Activated CD4-positive, alpha-beta T cell treated with anti-CD3 and anti-CD28 coated beads for 24 hours (primary cell): ENCODE data around the gene TP53BP2.

Experiments
- DNase-seq, 2 donors: peaks; one replicate each; pipeline ENCODE4 v3.0.0-alpha.2; 2020; ENCODE audit warnings: low read depth in 2 of 2

TP53BP2 gene

DNA sequence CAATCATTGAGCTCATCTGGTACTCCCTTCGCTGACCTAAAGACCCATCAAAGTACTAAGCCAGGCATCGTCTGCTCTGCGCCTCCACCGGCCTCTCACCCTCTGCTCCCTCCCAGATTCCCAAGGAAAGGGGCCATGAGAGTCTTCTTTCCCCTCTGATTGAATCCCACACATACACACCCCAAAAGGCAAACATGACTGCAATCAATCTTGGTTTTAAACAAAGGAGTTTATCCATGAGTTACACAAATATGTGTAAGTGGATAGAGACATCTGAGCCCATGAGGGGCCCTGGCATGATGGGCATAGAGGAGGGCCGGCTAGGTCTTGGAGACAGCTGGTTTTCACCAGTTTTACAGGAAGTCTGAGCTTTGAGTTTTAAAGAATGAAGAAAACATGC, 82.5 kb downstream of the TP53BP2 start:
- no peak for DNase-seq

DNA sequence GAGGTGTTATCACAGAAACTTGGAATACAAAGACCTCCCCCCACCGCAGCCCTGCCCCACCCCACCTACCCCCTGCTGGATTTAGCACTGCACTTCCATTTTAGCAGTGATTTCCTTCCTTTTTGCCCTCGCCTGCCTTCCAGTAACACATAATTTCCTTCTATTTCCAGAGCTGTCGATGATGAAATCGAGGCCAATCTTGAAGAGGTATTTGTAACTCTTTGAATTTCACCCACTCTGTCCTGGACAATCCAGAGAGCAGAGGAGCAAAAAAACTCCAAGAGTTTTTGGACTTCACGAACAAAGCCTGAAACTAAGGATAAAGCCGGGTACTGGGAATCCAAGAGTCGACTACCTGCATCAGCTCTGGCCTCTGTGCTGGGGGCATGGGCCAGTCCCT, 84.3 kb downstream of the TP53BP2 start:
- no peak for DNase-seq

DNA sequence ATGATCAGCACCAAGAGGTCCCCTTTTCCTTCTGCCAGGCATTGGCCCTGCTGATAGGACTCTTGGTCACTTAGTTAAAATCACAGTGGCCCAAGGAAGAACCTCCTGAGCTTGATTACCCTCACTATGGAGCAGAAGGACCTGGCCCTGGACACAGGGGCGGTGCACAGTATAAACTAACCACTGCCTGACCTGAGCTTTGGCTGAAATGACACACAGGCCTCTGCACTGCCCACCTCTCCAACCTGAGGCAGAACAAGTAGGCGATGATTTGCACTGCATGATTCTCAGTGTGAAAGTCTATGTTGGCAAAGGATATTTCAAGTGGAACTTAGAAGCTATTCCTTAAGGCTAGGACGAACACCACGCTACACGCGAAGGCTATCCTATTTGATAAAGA, 84.9 kb downstream of the TP53BP2 start:
- DNase-seq = no peak

DNA sequence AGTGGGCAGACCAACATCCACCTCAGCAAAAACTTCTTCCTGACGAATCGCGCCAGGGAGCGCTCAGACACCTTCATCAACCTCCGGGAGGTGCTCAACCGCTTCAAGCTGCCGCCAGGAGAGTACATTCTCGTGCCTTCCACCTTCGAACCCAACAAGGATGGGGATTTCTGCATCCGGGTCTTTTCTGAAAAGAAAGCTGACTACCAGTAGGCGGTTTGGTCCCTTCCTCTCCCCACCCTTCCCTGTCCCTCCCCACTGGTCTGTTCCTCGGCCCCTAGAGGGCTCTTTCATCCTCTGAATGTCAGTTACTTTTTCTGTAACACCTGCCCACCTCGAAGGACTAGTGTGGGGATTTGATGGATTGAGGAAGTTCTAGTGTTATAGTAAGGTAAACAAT, 86.5 kb downstream of the TP53BP2 start:
- no peak for DNase-seq

DNA sequence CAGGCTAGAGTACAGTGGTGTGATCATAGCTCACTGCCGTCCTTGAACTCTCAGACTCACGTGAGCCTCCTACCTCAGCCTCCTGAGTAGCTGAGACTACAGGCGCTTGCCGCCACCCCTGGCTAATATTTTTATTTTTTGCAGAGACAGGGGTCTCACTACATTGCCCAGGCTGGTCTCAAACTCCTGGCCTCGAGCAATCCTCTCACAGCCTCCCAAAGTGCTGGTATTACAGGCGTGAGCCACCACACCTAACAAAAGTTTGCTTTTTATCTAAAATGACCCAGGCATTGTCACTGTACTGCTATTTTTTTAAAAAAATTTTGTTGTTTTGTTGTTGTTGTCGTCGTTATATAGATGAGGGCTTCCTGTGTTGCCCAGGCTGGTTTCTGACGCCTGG, 87.0 kb downstream of the TP53BP2 start:
- no peak for DNase-seq

DNA sequence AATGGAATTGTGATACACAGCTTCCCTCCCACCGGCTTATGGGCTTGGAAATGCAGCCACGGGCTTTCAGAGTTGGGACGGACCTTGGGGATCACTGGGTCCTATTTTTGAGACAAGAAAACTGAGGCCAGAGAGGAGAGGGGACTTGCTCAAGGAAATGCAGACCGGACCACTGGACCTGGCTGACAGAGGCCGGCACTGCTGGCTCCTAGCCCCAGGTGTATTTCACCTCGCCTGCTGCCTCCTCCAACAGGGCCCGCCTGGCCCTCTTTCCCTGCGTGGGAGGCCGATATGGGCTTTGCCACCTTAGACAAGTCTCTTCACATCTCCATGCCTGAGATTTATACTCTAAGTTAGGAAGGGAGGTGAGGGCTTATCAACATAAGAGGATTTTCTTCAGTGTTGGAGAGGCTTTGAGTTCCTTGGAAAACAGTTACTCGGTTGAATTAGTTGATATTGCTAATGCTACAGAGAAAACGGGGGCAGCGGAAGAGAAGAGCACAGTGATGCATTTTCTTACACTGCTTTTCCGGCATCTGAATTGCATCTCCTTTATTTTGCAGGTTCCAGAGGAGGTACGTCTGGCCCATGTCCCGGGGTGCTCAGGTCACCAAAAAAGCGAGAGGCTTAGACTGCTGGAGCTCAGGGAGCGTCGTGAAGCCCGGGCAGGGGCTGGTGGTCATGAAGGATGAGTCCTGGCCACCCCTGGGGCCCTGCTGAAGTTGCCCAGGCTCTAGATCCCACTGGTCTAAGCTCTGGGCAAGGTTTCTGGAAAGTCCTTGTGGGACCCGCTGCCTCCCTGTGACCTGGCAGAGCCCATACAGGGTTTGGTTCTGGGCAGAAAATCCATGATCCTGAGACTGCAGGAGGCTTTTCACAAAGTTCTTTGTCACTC, 88.7 kb downstream of the TP53BP2 start:
- DNase-seq = no peak

DNA sequence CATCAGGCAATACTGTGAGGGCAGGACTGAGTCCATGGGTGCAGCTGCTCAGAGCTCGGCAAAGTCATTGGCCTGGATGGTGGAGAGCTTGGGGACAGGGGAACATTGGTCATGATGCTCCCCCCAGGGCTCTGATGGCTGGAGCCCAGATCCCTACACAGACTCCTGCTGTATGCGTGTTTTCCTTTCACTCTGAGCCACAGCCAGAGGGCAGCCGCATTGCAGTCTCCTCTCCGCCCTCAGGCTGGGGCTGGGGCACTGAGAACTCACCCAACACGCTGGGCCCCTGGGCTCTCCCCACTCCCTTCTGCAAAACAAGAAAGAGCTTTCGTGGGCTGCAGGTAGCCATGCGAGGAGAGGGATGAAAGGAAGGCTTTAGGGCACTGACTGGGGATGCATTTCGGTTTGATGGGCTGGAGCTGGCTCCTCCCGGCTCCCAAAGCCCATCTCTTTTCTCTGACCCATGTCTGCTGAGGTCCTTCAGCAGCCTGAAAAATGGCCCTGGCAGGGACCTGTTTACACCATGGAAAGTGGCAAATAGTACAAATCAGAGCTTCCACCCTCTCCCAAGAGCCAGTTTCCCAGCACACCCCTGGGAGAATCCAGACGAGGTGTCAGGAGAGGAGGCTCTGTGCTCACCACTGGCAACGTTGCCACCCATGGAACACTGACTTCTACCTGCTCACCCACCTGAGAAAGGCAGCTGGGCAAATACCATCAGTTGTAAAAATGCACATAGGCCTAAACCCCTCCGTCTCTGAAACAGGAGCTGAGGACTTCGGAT, 89.6 kb downstream of the TP53BP2 start:
- DNase-seq = no peak

DNA sequence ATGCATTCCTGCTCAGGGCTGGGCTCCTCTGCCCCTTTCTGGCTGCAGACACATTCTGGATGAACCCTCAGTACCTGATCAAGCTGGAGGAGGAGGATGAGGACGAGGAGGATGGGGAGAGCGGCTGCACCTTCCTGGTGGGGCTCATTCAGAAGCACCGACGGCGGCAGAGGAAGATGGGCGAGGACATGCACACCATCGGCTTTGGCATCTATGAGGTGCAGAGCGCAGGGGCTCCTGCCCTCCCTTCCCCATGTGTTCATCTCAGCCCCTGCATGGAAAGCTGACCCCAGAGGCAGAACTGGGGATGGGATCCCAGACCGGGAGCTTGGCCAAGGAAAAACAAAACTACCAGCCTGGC, 90.3 kb downstream of the TP53BP2 start:
- DNase-seq = no peak

DNA sequence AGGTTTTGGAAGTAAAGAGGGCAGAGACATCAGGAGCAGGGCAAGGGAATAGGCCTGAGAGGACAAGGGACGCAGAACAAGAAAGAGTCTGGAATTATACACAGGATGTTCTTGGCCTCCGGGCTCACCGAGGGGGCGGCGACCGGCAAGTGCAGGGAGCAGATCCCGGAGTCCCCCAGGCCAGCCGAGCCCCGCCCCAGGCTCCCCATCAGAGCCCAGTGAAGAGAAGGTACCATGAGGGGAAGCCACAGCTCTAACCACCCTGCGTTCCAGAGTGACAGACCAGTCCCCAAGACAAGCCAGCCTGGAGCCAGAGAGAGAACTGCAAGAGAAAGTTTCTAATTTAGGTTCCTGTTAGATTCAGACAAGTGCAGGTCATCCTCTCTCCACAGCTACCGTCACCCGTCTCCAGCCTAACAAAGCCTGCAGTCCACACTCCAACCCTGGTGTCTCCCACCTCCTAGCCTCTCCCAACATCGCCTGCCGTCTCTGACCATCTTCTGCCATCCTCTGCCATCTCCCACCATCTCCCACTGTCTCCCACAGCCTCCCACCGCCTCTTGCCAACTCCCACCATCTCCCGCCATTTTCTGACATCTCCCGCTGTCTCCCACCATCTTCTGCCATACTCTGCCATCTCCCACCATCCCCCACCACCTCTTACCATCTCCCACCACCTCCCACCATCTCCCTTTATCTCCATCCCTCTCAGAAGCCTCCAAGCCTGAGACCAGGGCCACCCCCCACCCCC, 90.9 kb downstream of the TP53BP2 start:
- no peak for DNase-seq

DNA sequence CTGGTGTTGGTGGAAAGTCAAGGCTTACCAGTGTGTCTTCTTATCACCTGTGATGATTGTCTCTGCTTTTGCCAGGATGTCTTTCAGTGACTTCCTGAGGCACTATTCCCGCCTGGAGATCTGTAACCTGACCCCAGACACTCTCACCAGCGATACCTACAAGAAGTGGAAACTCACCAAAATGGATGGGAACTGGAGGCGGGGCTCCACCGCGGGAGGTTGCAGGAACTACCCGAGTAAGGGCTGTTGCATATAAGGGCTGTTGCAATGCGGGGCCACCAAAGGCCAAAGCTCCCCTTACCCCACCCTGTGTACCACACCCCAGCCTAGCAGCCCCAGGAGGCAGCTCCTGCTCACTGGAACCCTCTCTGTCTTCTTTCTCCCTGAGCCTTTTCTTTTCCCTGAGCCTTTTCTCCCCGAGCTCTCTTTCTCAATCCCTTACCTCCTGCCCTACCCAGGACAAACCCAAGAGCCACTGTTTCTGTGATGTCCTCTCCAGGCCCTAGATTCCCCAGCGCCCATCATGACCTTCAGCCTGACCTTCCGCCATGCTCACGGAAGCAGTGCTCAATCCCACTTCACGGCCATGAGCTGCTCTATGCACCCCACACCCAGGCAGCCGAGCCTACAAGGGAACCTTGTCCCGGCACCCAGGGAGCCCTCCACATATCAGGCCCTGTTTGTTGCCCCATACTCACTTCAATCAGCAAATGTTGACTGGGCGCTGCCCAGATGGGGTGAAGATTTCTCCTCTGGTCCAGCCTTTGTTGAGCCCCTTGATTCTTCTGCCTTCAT, 92.8 kb downstream of the TP53BP2 start:
- no peak for DNase-seq

DNA sequence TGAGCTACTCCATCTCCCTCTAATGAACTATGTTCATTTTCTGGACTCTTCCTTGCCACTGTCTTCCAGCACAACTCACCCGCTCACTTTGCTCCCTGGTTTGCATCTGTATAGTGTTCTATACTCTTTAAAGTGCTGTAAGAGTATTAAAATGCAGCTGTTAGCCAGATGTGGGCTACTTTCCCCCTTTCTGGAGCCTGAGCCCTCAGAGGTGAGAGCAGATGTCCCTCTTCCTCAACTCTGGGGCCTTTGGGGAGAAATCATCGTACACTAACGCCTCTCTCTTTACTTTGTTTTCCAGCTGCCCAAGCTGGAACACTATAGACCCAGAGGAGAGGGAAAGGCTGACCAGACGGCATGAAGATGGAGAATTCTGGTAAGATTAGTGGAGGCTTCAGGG, 94.1 kb downstream of the TP53BP2 start:
- no peak for DNase-seq

DNA sequence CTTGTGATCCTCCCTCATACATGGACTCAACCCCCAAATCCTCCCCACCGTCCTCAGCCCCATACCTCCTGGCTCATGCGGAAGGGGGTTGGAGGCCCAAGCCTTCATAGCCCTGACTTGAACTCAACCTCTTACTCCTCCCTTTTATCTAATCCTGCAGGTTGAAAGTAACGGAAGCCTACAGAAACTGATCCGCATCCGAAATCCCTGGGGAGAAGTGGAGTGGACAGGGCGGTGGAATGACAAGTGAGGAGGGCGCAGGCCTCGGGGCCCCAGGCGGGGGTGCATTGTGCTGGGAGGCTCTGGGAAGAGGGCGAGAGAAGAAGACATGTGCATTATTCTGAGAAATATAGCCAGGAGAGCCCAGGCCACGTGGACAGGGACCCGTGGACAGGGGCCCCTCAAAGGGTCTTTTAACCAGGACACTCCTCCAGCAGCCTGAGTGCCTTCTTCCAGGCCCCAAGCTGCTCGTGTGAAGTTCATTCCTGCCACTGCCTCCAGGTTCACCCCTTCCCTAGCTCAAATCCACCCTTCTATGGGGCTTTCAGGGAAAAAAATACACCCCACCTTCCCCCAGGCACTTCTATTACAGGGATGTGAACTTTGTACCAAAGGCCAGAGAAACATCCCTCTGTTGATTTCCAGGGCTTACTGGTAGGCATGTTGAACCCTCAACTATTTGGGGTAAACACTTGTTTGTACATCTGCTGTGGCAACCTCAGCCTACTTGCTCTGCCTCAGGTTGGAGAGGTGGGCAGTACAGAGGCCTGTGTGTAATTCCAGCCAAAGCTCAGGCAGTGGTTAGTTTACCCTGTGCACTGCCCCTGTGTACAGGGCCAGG, 94.8 kb downstream of the TP53BP2 start:
- DNase-seq = no peak

DNA sequence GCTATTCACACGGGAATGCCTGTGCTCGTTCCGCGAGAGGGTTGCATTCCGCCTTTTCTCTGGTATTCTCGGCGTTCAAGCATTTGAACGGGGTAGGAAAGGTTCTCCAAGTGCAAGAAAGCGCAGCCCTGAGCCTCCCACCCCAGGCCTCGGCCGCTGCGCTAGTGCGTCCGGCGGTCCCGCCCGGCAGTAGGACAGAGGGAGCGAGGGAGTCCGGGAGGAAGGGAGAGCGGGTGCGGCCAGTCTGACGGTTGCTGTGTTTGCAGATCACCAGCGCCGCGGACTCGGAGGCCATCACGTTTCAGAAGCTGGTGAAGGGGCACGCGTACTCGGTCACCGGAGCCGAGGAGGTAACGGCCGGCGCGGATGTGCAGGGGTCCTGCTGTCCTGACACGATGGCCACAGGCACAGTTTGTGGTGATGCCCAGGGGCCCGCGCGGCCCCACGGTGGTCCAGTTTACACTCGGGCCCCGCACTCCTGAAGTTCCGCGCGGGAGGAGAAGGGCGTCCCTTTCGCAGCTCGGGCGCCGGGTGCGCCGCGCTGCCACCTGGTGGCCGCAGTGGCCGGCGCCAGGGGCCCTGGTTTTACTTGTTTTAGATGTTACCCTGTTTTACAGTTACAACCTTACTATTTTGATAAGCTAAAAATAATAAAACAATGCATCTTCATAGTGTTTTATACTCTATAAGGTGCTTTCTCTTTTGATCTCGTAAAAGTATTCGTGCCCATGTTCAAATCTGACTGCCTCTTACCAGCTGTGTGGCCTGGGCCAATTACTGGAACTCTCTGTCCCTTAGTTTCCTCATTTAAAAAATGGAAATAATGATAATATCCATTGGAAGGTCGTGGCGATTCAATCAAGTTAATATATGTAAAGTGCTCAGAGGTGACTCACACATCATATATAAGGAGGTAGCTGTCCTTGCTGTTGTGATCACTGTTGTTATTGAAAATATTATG, 96.7 kb downstream of the TP53BP2 start:
- DNase-seq = peak; percentile 35 to 42

DNA sequence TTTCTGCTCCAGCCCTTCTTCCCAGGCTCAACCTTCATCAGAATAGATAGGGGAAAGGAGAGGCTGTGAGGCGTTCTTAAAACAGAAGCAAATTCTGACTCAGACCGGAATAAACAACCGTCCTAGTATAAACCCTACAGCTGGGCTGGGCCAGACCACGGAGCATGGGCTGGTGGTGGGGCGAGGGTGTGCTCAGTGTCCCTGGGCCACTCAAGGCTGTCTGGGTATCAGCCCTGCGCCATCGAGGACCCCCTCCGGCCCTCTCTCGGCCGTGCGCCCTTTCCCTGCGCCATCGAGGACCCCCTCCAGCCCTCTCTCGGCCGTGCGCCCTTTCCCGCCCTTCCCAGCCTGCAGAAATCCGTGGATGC, 97.4 kb downstream of the TP53BP2 start:
- DNase-seq = no peak

DNA sequence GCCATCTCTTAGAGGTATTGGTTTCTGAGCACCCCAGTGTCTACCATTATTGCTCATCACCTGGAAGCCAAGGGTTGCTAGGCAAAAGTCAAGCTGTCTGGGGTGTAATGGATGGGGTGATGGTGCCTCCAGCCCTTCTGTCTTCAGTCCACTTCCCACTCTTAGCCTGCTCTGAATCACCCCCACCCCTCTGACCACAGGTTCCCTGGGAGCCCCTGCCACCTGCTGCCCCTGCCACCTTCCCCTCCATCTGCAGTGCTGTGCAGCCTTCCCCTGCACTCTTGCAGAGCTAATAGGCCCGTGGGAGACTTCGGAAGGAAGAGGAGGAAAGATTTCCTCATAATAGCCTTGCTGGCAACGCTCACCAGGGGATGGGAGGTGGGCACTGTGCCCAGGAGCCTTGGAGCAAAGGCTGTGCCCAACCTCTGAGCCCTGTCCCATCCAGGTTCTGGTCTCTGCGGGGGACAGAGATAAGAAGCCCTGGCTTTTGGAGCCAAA, 97.9 kb downstream of the TP53BP2 start:
- no peak for DNase-seq

DNA sequence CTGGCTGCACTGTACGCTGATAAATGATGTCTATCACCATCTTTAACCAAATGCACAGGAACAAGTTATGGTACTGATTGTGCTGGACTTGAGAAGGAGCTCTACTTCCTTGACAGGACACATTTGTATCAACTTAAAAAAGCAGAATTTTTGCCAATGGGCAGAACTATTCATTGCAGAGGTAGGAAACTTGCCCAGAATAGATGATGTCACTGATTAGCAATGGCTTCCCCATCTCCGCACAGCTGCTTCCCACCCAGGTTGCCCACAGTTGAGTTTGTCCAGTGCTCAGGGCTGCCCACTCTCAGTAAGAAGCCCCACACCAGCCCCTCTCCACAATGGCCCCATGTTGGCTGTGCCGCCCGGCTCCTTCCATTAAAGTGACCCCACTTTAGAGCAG, 100.0 kb downstream of the TP53BP2 start:
- no peak for DNase-seq

DNA sequence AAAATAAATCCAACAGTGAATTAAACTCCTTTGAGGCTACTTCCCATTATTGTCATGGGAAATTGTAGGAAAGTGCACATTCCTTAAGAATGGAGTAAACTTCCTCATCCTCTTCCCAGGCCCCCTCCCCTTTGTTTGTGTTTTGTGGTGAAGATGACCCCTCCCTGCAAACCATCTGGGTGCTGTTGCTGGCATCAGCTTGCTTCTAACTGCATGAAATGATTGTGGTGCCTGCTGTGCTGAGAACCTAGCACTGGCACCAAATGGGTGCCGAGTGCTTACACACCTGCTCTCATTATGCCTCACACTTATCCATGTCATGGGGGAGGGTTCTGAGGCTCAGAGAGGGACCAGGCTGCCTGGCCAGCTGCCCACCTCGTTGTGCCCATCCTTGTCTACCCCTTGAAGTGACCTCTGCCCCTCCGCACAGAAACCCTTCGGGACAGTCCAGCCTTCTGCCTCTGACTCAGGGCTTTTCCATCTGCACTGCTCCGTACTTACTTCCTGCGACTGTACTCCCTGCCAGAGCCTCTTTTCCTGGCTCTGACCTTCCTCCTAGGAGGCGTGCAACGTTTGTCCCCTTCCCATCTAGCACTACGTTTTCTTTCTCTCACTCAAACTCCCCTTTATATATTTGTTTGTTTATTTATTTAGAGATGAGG, 102.8 kb downstream of the TP53BP2 start:
- no peak for DNase-seq

DNA sequence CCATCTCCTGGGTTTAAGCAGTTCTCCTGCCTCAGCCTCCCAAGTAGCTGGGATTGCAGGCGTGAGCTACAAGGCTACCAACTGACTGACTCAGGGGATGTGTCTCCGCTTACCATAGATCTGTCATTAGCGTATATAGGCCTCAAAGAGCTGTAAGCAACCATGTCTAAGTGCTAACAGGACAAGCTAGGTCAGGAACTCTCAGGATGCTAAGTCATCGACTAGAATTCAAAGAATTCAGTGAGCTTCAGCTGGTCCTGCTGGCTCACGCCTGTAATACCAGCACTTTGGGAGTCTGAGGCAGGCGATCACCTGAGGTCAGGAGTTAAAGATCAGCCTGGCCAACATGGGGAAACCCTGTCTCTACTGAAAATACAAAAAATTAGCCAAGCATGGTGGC, 103.9 kb downstream of the TP53BP2 start:
- DNase-seq = no peak
